HepG2 (cell line): ENCODE results near the gene ZNF213. TPM values are rescaled to one million over a fixed set of nuclear protein-coding genes. Genes with fewer than 3 reads are reported as not detected.
A peak's percentile ranks its signal among the peaks of the same experiment; 100 is the strongest.

Source experiments
- ATF7-NPFF ChIP-seq: sonication (generic); formaldehyde crosslinking; IDR thresholded peaks from 2 replicates; pipeline ENCODE4 v1.8.1; 2023; ENCODE audit warnings: mild to moderate bottlenecking, low read depth, missing genetic modification reagents, moderate library complexity
- CAMTA2 ChIP-seq: sonication (generic); formaldehyde crosslinking; IDR thresholded peaks from 2 replicates; pipeline ENCODE4 v1.4.0; 2020; ENCODE audit warnings: mild to moderate bottlenecking, missing genetic modification reagents, borderline replicate concordance
- ELF1 ChIP-seq: sonication (generic); formaldehyde crosslinking; IDR thresholded peaks from 2 replicates; pipeline ENCODE4 v1.4.0; 2020; ENCODE audit warnings: missing genetic modification reagents
- EP300 ChIP-seq, 3 experiments: sonication (generic) in 1 of 3; formaldehyde crosslinking in 1 of 3; IDR thresholded peaks; 2 replicates each; pipeline versions ENCODE4 v1.5.1 to v1.6.1; 2011 to 2020; ENCODE audit warnings: low read depth in 2 of 3, low read length in 2 of 3, borderline replicate concordance in 1 of 3, improper control_type of control experiment in 1 of 3, mild to moderate bottlenecking in 1 of 3, missing genetic modification reagents in 1 of 3, moderate library complexity in 1 of 3
- JARID2 ChIP-seq: sonication (generic); formaldehyde crosslinking; IDR thresholded peaks from 2 replicates; pipeline ENCODE4 v1.8.1; 2023; ENCODE audit warnings: missing genetic modification reagents, inconsistent platforms; ENCODE audit not compliant: insufficient replicate concordance
- KAT2B ChIP-seq: fragments of 150-350 bp; IDR thresholded peaks from 2 replicates; pipeline ENCODE4 v1.6.1; 2014; ENCODE audit warnings: low read depth, low read length, borderline replicate concordance
- KDM4B ChIP-seq: sonication (generic); formaldehyde crosslinking; IDR thresholded peaks from 2 replicates; pipeline ENCODE4 v1.4.0; 2020; ENCODE audit warnings: missing genetic modification reagents
- KMT2B ChIP-seq: IDR thresholded peaks from 2 replicates; pipeline ENCODE4 v1.6.1; 2016; ENCODE audit warnings: missing genetic modification reagents, missing compliant biosample characterization
- MBD4 ChIP-seq: IDR thresholded peaks from 2 replicates; pipeline ENCODE4 v1.6.1; 2012; ENCODE audit warnings: low read length, inconsistent platforms, borderline replicate concordance
- RAD51 ChIP-seq: fragments of 450-650 bp; IDR thresholded peaks from 2 replicates; pipeline ENCODE4 v1.6.1; 2016; ENCODE audit warnings: borderline replicate concordance
- RCOR2 ChIP-seq: IDR thresholded peaks from 2 replicates; pipeline ENCODE4 v1.6.1; 2016; ENCODE audit warnings: missing biosample characterization, missing genetic modification reagents
- REL ChIP-seq: sonication (generic); formaldehyde crosslinking; conservative IDR thresholded peaks from 2 replicates; pipeline ENCODE4 v1.8.0; 2022; ENCODE audit warnings: mild to moderate bottlenecking, missing genetic modification reagents, moderate library complexity
- SCMH1 ChIP-seq: sonication (generic); formaldehyde crosslinking; IDR thresholded peaks from 2 replicates; pipeline ENCODE4 v1.9.0; 2021; ENCODE audit warnings: missing genetic modification reagents, mild to moderate bottlenecking, borderline replicate concordance
- SMC3 ChIP-seq: IDR thresholded peaks from 2 replicates; pipeline ENCODE4 v1.6.1; 2011; ENCODE audit warnings: low read length, improper control_type of control experiment
- YEATS2 ChIP-seq: sonication (generic); formaldehyde crosslinking; IDR thresholded peaks from 2 replicates; pipeline ENCODE4 v1.4.0; 2020; ENCODE audit warnings: missing genetic modification reagents, borderline replicate concordance
- YEATS4 ChIP-seq: sonication (generic); formaldehyde crosslinking; IDR thresholded peaks from 2 replicates; pipeline ENCODE4 v1.4.0; 2020; ENCODE audit warnings: missing genetic modification reagents, borderline replicate concordance
- ZMAT3 ChIP-seq: sonication (generic); formaldehyde crosslinking; conservative IDR thresholded peaks from 2 replicates; pipeline ENCODE4 v1.7.0; 2021; ENCODE audit warnings: missing genetic modification reagents
- ZNF121 ChIP-seq: sonication (generic); formaldehyde crosslinking; IDR thresholded peaks from 2 replicates; pipeline ENCODE4 v1.5.0; 2020; ENCODE audit warnings: mild to moderate bottlenecking, missing genetic modification reagents
- ZNF589 ChIP-seq: sonication (generic); formaldehyde crosslinking; conservative IDR thresholded peaks from 2 replicates; pipeline ENCODE4 v1.8.0; 2022; ENCODE audit warnings: mild to moderate bottlenecking, moderate library complexity, missing genetic modification reagents
- ZNF678 ChIP-seq: sonication (generic); formaldehyde crosslinking; IDR thresholded peaks from 2 replicates; pipeline ENCODE4 v1.4.0; 2020; ENCODE audit warnings: mild to moderate bottlenecking, missing genetic modification reagents
- polyA plus RNA-seq, 8 experiments: library from polyadenylated mRNA; depleted of rRNA in 3 of 8; stranded (reverse) in 7 of 8; unstranded in 1 of 8; fragments of >200 nt; fragmentation: Illumina TruSeq in 4 of 8; extraction: Trizol in 4 of 8; gene quantifications; 2 replicates each; pipeline versions ENCODE4 v1.2.1 to v1.2.3, GENCODE V29; 2011 to 2016; ENCODE audit warnings: low read depth in 4 of 8, missing spikeins in 1 of 8, mixed read lengths in 1 of 8; ENCODE audit not compliant: insufficient read depth in 1 of 8
- total RNA-seq, 5 experiments: library from RNA; depleted of rRNA; stranded (reverse); fragments of >200 nt; fragmentation: Illumina TruSeq; extraction: Trizol; gene quantifications; 2 replicates each; pipeline ENCODE4 v1.2.3, GENCODE V29; 2016; ENCODE audit warnings: low read depth in 1 of 5
- TF ChIP-seq, protein P1 (sequence below): IDR thresholded peaks from 2 replicates; pipeline ENCODE4 v1.6.1; 2016; ENCODE audit warnings: missing genetic modification reagents, missing compliant biosample characterization
- TF ChIP-seq, protein P2 (sequence below): sonication (generic); formaldehyde crosslinking; IDR thresholded peaks from 2 replicates; pipeline ENCODE4 v1.5.1; 2020; ENCODE audit warnings: missing genetic modification reagents, mild to moderate bottlenecking, borderline replicate concordance
- TF ChIP-seq, protein P3 (sequence below): sonication (generic); formaldehyde crosslinking; IDR thresholded peaks from 2 replicates; pipeline ENCODE4 v1.5.1; 2020; ENCODE audit warnings: missing genetic modification reagents, mild to moderate bottlenecking, borderline replicate concordance
- TF ChIP-seq, protein P4 (sequence below): sonication (generic); formaldehyde crosslinking; IDR thresholded peaks from 2 replicates; pipeline ENCODE4 v1.5.1; 2020; ENCODE audit warnings: mild to moderate bottlenecking, missing genetic modification reagents, borderline replicate concordance
- TF ChIP-seq, protein P5 (sequence below): sonication (generic); IDR thresholded peaks from 2 replicates; pipeline ENCODE4 v1.6.1; 2016; ENCODE audit warnings: low read depth, borderline replicate concordance

ZNF213 gene
- total and polyA plus RNA-seq, 2 of the 13 experiments (the other 11 are each of a cell fraction or from before 2014, with no cell fraction given): 0.59 to 0.97 TPM

DNA sequence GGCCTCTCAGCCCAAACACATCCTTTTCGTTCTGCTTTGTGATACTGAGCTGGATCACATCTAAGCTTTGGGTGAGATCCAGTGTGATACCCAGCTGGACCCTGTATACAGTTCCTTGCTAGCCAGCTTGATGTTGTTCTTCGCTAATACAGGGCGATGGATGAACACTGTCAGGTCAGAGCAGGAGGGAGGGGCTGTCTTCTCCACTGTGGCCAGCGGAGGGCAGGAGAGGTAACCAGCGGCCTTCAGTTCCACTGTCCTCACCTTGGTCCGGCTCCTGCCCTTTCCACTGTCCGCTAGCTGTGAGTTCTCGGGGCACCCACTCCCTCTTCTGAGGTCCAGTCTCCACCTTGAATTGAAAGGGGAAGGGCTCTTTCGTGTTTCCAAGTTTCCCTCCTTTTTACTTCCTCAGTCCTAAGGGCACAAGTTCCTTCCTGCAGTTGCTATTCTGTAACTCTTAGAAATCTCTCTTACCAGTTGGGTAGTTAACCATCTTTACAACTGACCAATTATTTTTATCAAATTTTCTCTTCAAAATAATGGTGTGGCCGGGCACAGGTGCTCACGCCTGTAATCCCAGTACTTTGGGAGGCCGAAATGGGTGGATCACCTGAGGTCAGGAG is 3.0 kb upstream of the ZNF213 start (continued):
- TF ChIP-seq, protein P1, sequence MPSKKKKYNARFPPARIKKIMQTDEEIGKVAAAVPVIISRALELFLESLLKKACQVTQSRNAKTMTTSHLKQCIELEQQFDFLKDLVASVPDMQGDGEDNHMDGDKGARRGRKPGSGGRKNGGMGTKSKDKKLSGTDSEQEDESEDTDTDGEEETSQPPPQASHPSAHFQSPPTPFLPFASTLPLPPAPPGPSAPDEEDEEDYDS: no peak
- TF ChIP-seq, protein P2, sequence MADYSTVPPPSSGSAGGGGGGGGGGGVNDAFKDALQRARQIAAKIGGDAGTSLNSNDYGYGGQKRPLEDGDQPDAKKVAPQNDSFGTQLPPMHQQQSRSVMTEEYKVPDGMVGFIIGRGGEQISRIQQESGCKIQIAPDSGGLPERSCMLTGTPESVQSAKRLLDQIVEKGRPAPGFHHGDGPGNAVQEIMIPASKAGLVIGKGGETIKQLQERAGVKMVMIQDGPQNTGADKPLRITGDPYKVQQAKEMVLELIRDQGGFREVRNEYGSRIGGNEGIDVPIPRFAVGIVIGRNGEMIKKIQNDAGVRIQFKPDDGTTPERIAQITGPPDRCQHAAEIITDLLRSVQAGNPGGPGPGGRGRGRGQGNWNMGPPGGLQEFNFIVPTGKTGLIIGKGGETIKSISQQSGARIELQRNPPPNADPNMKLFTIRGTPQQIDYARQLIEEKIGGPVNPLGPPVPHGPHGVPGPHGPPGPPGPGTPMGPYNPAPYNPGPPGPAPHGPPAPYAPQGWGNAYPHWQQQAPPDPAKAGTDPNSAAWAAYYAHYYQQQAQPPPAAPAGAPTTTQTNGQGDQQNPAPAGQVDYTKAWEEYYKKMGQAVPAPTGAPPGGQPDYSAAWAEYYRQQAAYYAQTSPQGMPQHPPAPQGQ: no peak
- TF ChIP-seq EP300 (IDR thresholded peaks at IDR 0.05; ENCODE audit: low read depth in 2 of 2, low read length in 2 of 2) (no peak), EP300 (CRISPR knock-in tag; IDR thresholded peaks at IDR 0.05; ENCODE audit: borderline replicate concordance) (no peak), MBD4 (no peak), REL (no peak), ATF7-NPFF (CRISPR knock-in tag) (no peak), JARID2 (no peak), ELF1 (no peak), RCOR2 (CRISPR knock-in tag) (no peak), SMC3 (peak; percentile 38; the same call in 1 of the 2 replicates), ZNF121 (CRISPR knock-in tag) (no peak), SCMH1 (no peak), YEATS4 (no peak), CAMTA2 (CRISPR knock-in tag) (no peak), YEATS2 (0 out of 2 replicates have a peak, but pooled peaks have one; percentile 45), ZNF678 (CRISPR knock-in tag) (no peak), KDM4B (CRISPR knock-in tag) (no peak), RAD51 (no peak), ZMAT3 (CRISPR knock-in tag) (no peak), ZNF589 (CRISPR knock-in tag) (no peak), KMT2B (CRISPR knock-in tag) (no peak), KAT2B (no peak)
- TF ChIP-seq, protein P3, sequence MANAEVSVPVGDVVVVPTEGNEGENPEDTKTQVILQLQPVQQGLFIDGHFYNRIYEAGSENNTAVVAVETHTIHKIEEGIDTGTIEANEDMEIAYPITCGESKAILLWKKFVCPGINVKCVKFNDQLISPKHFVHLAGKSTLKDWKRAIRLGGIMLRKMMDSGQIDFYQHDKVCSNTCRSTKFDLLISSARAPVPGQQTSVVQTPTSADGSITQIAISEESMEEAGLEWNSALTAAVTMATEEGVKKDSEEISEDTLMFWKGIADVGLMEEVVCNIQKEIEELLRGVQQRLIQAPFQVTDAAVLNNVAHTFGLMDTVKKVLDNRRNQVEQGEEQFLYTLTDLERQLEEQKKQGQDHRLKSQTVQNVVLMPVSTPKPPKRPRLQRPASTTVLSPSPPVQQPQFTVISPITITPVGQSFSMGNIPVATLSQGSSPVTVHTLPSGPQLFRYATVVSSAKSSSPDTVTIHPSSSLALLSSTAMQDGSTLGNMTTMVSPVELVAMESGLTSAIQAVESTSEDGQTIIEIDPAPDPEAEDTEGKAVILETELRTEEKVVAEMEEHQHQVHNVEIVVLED (CRISPR knock-in tag): no peak
- TF ChIP-seq, protein P4, sequence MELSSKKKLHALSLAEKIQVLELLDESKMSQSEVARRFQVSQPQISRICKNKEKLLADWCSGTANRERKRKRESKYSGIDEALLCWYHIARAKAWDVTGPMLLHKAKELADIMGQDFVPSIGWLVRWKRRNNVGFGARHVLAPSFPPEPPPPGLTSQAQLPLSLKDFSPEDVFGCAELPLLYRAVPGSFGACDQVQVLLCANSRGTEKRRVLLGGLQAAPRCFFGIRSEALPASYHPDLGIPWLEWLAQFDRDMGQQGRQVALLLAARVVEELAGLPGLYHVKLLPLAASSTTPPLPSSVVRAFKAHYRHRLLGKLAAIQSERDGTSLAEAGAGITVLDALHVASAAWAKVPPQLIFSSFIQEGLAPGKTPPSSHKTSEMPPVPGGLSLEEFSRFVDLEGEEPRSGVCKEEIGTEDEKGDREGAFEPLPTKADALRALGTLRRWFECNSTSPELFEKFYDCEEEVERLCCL (CRISPR knock-in tag): no peak
- TF ChIP-seq, protein P5, sequence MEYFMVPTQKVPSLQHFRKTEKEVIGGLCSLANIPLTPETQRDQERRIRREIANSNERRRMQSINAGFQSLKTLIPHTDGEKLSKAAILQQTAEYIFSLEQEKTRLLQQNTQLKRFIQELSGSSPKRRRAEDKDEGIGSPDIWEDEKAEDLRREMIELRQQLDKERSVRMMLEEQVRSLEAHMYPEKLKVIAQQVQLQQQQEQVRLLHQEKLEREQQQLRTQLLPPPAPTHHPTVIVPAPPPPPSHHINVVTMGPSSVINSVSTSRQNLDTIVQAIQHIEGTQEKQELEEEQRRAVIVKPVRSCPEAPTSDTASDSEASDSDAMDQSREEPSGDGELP: no peak
